BE2C (cell line): ENCODE measurements around the gene NLRP6.
"Not testable (repeated sequence)": the region's sequence is repeated elsewhere in the genome, so short reads cannot be mapped to it uniquely, and the experiment has no call there.

Experiments
- DNase-seq: peaks from one replicate; pipeline ENCODE4 v3.0.0-alpha.2; 2020
- H3K27me3 ChIP-seq: fragments of 250-450 bp; sonication (Bioruptor Pico); 2 replicates; pipeline ENCODE4 v1.5.1; 2020; ENCODE audit warnings: mild to moderate bottlenecking
- H3K36me3 ChIP-seq: fragments of 250-450 bp; sonication (Bioruptor Pico); 2 replicates; pipeline ENCODE4 v1.5.1; 2020; ENCODE audit warnings: mild to moderate bottlenecking
- H3K4me1 ChIP-seq: fragments of 250-450 bp; sonication (Bioruptor Pico); 2 replicates; pipeline ENCODE4 v1.5.1; 2020
- H3K4me3 ChIP-seq: 2 replicates; pipeline ENCODE4 v1.5.1; 2011; ENCODE audit warnings: low read depth, low read length
- H3K9me3 ChIP-seq: fragments of 250-450 bp; sonication (Bioruptor Pico); 2 replicates; pipeline ENCODE4 v1.5.1; 2020
- TF ChIP-seq, protein P1 (sequence below): IDR thresholded peaks from 2 replicates; pipeline ENCODE4 v1.5.1; 2012; ENCODE audit warnings: mild to moderate bottlenecking, low read depth, low read length

Gene NLRP6

DNA sequence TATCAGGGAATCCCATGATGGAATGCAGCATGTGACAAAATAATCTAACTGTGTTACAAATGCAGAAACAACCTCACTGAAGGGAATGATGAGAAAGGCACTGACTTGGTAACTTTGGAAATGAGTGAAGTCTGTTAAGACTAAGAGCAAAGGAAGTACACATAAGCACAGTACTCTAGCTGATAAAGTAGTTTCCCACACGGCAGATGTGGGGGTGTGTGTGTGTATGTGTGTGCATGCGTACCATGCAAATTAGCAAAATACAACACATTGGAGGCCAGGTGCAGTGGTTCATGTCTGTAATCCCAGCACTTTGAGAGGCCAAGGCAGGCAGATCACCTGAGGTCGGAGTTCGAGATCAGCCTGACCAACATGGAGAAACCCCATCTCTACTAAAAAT lies 16.6 kb upstream of the NLRP6 start:
- TF ChIP-seq, protein P1, sequence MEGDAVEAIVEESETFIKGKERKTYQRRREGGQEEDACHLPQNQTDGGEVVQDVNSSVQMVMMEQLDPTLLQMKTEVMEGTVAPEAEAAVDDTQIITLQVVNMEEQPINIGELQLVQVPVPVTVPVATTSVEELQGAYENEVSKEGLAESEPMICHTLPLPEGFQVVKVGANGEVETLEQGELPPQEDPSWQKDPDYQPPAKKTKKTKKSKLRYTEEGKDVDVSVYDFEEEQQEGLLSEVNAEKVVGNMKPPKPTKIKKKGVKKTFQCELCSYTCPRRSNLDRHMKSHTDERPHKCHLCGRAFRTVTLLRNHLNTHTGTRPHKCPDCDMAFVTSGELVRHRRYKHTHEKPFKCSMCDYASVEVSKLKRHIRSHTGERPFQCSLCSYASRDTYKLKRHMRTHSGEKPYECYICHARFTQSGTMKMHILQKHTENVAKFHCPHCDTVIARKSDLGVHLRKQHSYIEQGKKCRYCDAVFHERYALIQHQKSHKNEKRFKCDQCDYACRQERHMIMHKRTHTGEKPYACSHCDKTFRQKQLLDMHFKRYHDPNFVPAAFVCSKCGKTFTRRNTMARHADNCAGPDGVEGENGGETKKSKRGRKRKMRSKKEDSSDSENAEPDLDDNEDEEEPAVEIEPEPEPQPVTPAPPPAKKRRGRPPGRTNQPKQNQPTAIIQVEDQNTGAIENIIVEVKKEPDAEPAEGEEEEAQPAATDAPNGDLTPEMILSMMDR, result no peak
- DNase-seq, result no peak
- H3K36me3 ChIP-seq, result no peaks in the 10 kb centered on the region

DNA sequence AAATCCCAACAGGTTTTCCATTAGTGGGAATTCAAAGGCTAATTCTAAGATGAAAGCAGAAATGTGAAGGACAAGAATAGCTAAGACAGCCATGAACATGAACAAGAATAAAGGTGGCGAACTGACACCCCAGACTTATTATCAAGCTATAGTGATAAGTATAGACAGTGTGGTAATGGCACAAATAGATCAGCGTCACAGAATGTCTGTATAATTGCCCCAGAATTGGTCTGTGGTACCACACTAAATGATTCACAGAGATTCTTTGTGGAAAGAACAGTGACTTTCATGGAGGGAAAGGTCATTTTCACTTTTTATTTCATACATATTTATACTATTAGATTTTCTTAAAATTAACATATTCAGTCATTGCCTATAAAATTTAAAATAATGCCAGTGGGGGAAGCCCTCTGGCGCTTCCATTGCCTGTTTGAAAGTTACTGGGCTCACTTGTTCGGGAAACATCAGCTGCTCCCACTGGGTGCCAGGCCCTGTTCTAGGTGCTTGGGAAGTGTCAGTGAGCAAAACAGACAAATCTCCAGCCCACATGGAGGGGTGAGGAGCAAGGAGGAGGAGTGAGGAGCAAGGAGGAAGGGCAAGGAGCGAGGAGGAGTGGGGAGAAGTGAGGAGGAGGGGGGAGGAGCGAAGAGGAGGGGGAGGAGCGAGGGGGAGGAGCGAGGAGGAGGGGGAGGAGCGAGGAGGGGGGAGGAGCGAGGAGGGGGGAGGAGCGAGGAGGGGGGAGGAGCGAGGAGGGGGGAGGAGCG lies 11.3 kb upstream of the NLRP6 start:
- TF ChIP-seq, protein P1, result no peak
- no peaks in the 10 kb centered on the region for H3K27me3 ChIP-seq
- H3K36me3 ChIP-seq, result no peaks in the 10 kb centered on the region
- H3K4me3 ChIP-seq, result no peak overlapping the region
- DNase-seq, result no peak
- no peaks in the 10 kb centered on the region for H3K4me1 ChIP-seq
- no peaks in the 10 kb centered on the region for H3K9me3 ChIP-seq

More for the DNA sequence above, 16.6 kb upstream of the NLRP6 start:
- H3K4me1 ChIP-seq, result no peaks in the 10 kb centered on the region
- H3K27me3 ChIP-seq, result no peaks in the 10 kb centered on the region
- H3K4me3 ChIP-seq, result no peak overlapping the region
- H3K9me3 ChIP-seq, result no peaks in the 10 kb centered on the region

DNA sequence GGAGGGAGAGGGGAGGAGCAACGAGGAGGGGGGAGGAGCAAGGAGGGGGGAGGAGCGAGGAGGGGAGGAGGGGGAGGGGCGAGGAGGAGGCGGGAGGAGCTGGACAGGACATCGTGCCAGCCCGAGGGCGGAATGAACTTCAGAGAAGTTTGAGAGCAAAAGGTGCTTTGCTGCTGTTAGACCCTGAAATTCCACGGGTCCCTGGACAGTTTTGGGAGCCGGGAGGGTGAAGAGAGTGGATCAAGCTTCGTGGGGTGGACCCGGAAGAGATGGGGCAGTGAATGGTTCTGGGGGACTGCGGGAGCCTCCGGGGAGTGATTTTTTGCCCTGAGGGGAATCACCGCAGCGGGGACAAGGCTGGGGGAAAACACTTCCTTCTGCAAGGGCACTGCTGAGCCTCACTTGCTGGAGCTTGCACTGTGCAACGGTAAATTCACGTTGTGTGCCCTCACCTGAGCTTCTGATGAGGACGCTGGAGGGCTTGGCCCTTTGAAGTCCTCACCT lies 10.7 kb upstream of the NLRP6 start:
- TF ChIP-seq, protein P1, result no peak
- Histone ChIP-seq H3K4me1 (no peaks in the 10 kb centered on the region), H3K4me3 (no peak overlapping the region), H3K27me3 (no peaks in the 10 kb centered on the region), H3K36me3 (no peaks in the 10 kb centered on the region), H3K9me3 (no peaks in the 10 kb centered on the region)
- DNase-seq, result no peak

DNA sequence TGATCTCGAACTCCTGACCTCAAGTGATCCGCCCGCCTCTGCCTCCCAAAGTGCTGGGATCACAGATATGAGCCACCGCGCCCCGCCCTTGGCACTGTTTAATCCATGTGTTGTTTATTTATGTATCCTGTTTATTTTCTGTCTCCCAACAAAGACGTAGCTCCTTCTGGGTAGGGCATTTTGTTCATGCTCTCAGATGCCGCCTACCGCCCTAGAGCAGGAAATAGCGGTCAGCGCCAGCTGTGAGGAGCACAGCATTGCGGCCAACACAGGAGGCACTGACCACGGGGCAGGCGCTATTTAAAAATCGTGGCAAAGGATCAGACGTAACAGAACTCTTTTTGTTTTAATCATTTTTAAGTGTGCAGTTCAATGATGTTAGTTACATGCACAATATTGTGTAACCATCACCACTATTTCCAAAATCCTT lies 9.5 kb upstream of the NLRP6 start:
- H3K4me1 ChIP-seq, H3K27me3 ChIP-seq, H3K36me3 ChIP-seq, DNase-seq, H3K4me3 ChIP-seq, H3K9me3 ChIP-seq: not testable (repeated sequence)

DNA sequence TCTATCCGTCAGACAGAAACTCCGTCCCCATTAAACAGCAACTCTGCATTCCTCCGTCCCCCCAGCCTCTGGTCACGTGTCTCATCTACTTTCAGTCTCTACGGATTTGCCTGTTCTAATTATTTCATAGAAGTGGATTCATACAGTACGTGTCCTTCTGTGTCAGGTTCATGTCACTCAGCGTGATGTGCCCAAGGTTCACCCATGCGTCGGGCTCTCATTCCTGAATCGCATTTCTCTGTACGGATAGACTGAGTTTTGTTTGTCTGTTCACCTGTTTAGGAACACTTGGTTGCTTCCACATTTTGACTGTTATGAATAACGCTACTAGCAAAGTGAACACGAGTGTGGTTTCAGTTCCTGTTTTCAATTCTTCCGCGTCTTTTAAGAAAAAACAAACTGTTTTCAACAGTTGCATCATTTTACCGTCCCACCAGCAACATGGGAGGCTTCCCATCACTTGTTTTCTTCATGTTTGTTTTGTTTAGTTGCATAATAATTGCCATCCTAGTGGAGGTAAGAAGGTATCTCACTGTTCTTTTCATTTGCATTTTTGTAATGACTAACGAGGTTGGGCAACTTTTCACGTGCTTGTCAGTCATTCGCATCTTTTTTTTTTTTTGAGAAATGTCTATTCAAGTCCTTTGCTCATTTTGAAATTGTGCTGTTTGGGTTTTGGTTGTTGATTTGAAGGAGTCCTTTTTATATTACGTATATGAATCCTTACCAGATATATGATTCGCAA lies 8.9 kb upstream of the NLRP6 start:
- H3K27me3 ChIP-seq, result no peaks in the 10 kb centered on the region
- TF ChIP-seq, protein P1, result no peak
- no peaks in the 10 kb centered on the region for H3K9me3 ChIP-seq
- no peak for DNase-seq
- H3K36me3 ChIP-seq, result no peaks in the 10 kb centered on the region
- no peaks in the 10 kb centered on the region for H3K4me1 ChIP-seq
- no peak overlapping the region for H3K4me3 ChIP-seq

DNA sequence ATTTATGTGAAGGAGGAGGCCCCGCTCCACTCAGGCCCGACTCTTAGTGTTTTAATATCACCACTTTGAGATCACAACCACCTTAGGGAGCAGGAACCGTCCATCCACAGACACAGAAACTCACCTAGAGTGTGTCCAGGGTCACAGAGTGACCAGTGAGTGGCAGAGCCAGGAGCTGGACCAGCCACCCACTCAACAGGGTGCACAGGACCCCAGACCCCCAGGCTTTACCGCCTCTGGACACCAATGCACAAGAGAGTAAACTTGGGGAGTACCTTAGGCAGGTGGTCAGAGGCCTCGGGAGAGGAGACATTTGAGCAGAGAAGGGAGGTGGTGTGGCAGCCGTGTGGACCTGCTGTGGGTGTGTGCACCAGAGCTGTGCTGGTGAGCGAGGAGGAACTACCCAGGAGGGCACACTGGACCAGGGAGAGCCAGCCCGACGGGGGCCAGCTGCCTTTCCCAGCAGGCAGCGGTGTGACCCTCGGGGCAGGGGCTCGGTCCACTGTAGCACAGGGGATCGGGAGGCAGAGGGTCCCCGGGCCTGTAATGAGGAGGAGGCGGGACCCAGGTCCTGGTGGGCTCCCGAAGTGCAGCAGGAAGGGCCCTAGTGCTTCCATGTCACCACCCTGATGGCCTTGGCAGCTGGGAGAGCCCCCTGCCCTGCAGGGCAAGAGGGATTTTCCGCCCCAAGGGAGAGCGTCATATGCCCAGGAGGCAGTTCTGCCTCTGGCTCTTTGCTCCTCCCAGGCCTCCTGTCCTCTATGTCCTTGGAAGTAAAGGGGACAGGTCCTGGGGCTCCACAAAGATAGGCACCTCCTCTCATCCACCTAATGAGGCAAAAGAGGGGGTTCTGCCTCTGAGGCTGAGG lies 7.5 kb upstream of the NLRP6 start:
- no peak for DNase-seq

More for the DNA sequence above, 7.5 kb upstream of the NLRP6 start:
- Histone ChIP-seq H3K4me1 (no peaks in the 10 kb centered on the region), H3K27me3 (no peaks in the 10 kb centered on the region), H3K4me3 (no peak overlapping the region), H3K36me3 (no peaks in the 10 kb centered on the region), H3K9me3 (no peaks in the 10 kb centered on the region)
- TF ChIP-seq, protein P1, result no peak
